ENCODE measurements around the gene CCDC61. TPM values are rescaled to one million over a fixed set of nuclear protein-coding genes. Genes with fewer than 3 reads are reported as not detected.

The CCDC61 gene
- total RNA-seq (22.2 TPM), polyA plus RNA-seq (ENCODE audit: insufficient read depth, low read depth, low replicate concordance) (17.8 TPM)
- long read RNA-seq, donor 1, partial matches to known transcripts = 0 of 2 reads
- long read RNA-seq, donor 1, other reads (novel, unspliced or antisense) = 0 of 2 reads
- long read RNA-seq, donor 2 = 0 reads
- long read RNA-seq, donor 3, partial matches to known transcripts = 0 of 2 reads
- long read RNA-seq, donor 3, other reads (novel, unspliced or antisense) = 0 of 2 reads
- long read RNA-seq, donor 4, partial matches to known transcripts = 0 of 2 reads
- long read RNA-seq, donor 4, other reads (novel, unspliced or antisense) = 0 of 2 reads
- long read RNA-seq, donor 5 = 0 reads
- long read RNA-seq, donor 6, partial matches to known transcripts = 0 of 3 reads
- long read RNA-seq, donor 6, other reads (novel, unspliced or antisense) = 0 of 3 reads
- long read RNA-seq, donor 7, transcript CCDC61-204 (14 exons, 1,817 nt) = major isoform, 15 of 23 reads
- long read RNA-seq, donor 7, partial matches to known transcripts = 6 of 23 reads
- long read RNA-seq, donor 7, other reads (novel, unspliced or antisense) = 2 of 23 reads
- long read RNA-seq, donor 8, partial matches to known transcripts = 0 of 2 reads
- long read RNA-seq, donor 8, other reads (novel, unspliced or antisense) = 0 of 2 reads
- long read RNA-seq, donor 9, partial matches to known transcripts = 0 of 2 reads
- long read RNA-seq, donor 9, other reads (novel, unspliced or antisense) = 0 of 2 reads
- long read RNA-seq, donor 10 = 0 reads

- FAIRE-seq (peak; percentile 99), DNase-seq (peak; percentile 97 to 100 (median 99))
- Histone ChIP-seq H3K9me3 (ENCODE audit: control insufficient read depth in 2 of 3, insufficient read depth in 1 of 3, low read length in 3 of 3) (no peaks in the 10 kb centered on the region), H3K4me3 (ENCODE audit: low read length in 3 of 3) (peak within 1 kb of the TSS; percentile 88 to 98 (median 93)), H3K27ac (ENCODE audit: low read depth in 2 of 2, low read length in 2 of 2) (peak within 1 kb of the TSS in 1 of 2 donors; percentile 48), H3K4me1 (ENCODE audit: control insufficient read depth in 2 of 3, insufficient read depth in 2 of 3, low read depth in 1 of 3, low read length in 3 of 3) (peaks cover 0 to 10% (median 0%) of the 10 kb centered on the region in 3 donors), H3K27me3 (ENCODE audit: control insufficient read depth, insufficient read depth, low read length) (no peaks in the 10 kb centered on the region), H3K36me3 (ENCODE audit: control insufficient read depth in 2 of 3, insufficient read depth in 3 of 3, low read length in 3 of 3) (no peaks in the 10 kb centered on the region), H3K9ac (ENCODE audit: low read length in 3 of 3) (peak within 1 kb of the TSS; percentile 81 to 84 (median 83))
- no peak for TF ChIP-seq CTCF (IDR thresholded peaks at IDR 0.05; ENCODE audit: borderline replicate concordance, extremely low read depth, insufficient read depth)
- intact Hi-C loops (cut with DNase I) = no loop called here
These were observed at the start of gene CCDC61 for GRCh38 chr19:45994998-45995714. CCDC61 (plus strand) TSS chr19:45995467; CDS start chr19:46003019, 7,552 bp downstream.

- Histone ChIP-seq H3K4me3 (ENCODE audit: low read length in 3 of 3) (no peak overlapping the region), H3K36me3 (ENCODE audit: control insufficient read depth in 2 of 3, insufficient read depth in 3 of 3, low read length in 3 of 3) (no peaks in the 10 kb centered on the region), H3K9me3 (ENCODE audit: control insufficient read depth in 2 of 3, insufficient read depth in 1 of 3, low read length in 3 of 3) (no peaks in the 10 kb centered on the region), H3K27ac (ENCODE audit: low read depth in 2 of 2, low read length in 2 of 2) (no peak overlapping the region), H3K27me3 (ENCODE audit: control insufficient read depth, insufficient read depth, low read length) (no peaks in the 10 kb centered on the region), H3K9ac (ENCODE audit: low read length in 3 of 3) (no peak overlapping the region), H3K4me1 (ENCODE audit: control insufficient read depth in 2 of 3, insufficient read depth in 2 of 3, low read depth in 1 of 3, low read length in 3 of 3) (peaks cover 0 to 2% (median 0%) of the 10 kb centered on the region in 3 donors)
- intact Hi-C loops (cut with DNase I) = no loop called here
- no peak for DNase-seq
- TF ChIP-seq CTCF (IDR thresholded peaks at IDR 0.05; ENCODE audit: borderline replicate concordance, extremely low read depth, insufficient read depth) = no peak
- FAIRE-seq = no peak
These were observed 47.3 kb upstream of the CCDC61 start for GRCh38 chr19:45947926-45948325.

- TF ChIP-seq CTCF (IDR thresholded peaks at IDR 0.05; ENCODE audit: borderline replicate concordance, extremely low read depth, insufficient read depth) = no peak
- Histone ChIP-seq H3K4me1 (ENCODE audit: control insufficient read depth in 2 of 3, insufficient read depth in 2 of 3, low read depth in 1 of 3, low read length in 3 of 3) (peaks cover 0 to 14% (median 0%) of the 10 kb centered on the region in 3 donors), H3K27ac (ENCODE audit: low read depth in 2 of 2, low read length in 2 of 2) (no peak overlapping the region), H3K4me3 (ENCODE audit: low read length in 3 of 3) (no peak overlapping the region), H3K27me3 (ENCODE audit: control insufficient read depth, insufficient read depth, low read length) (no peaks in the 10 kb centered on the region), H3K36me3 (ENCODE audit: control insufficient read depth in 2 of 3, insufficient read depth in 3 of 3, low read length in 3 of 3) (no peaks in the 10 kb centered on the region), H3K9ac (ENCODE audit: low read length in 3 of 3) (no peak overlapping the region), H3K9me3 (ENCODE audit: control insufficient read depth in 2 of 3, insufficient read depth in 1 of 3, low read length in 3 of 3) (peaks cover 0 to 4% (median 0%) of the 10 kb centered on the region in 3 donors)
- DNase-seq (no peak), FAIRE-seq (no peak)
- intact Hi-C loops (cut with DNase I) = no loop called here
These were observed 43.0 kb upstream of the CCDC61 start for GRCh38 chr19:45952341-45952685.
